PC-3 (cell line): ENCODE data around the gene CDK5. TPM values are rescaled to one million over a fixed set of nuclear protein-coding genes. Genes with fewer than 3 reads are reported as not detected.

Experiments
- ATAC-seq: fragments of 200-7000 bp; cut with Tn5 transposase; 2 replicates; pipeline ENCODE4 v1.9.1; 2020; ENCODE audit warnings: mild to moderate bottlenecking, moderate library complexity
- BruUV-seq: library from RNA; stranded (reverse); fragments of 400-500 nt; replicated peaks from 2 replicates; lab custom pipeline; 2021; lab: Mats Ljungman, UMichigan
- CTCF ChIA-PET: fragments of 300-600 bp; sonication (Branson Sonifier 250); formaldehyde crosslinking; loops from one replicate; lab custom pipeline; 2022; ENCODE audit warnings: antibody characterized with exemption; lab: Charles Lee
- POLR2A ChIA-PET: fragments of 300-600 bp; sonication (Branson Sonifier 250); formaldehyde crosslinking; loops from one replicate; lab custom pipeline; 2022; ENCODE audit warnings: antibody characterized with exemption; ENCODE audit not compliant: unreplicated experiment; lab: Charles Lee
- DNase-seq: peaks from one replicate; pipeline ENCODE4 v3.0.0-alpha.2; 2015
- H2AFZ ChIP-seq: fragments of 300-600 bp; sonication (generic); 2 replicates; pipeline ENCODE4 v1.6.0; 2016; ENCODE audit warnings: antibody characterized with exemption, low read length
- H3F3A ChIP-seq: fragments of 300-600 bp; sonication (generic); one replicate; pipeline ENCODE4 v1.6.0; 2017; ENCODE audit warnings: antibody characterized with exemption, low read length, control low read depth, mild to moderate bottlenecking; ENCODE audit not compliant: unreplicated experiment
- H3K27ac ChIP-seq: fragments of 300-600 bp; sonication (generic); 2 replicates; pipeline ENCODE4 v1.5.1; 2016; ENCODE audit warnings: mild to moderate bottlenecking, low read length
- H3K27me3 ChIP-seq: fragments of 300-600 bp; sonication (generic); 2 replicates; pipeline ENCODE4 v1.6.1; 2016; ENCODE audit warnings: low read length, mixed read lengths
- H3K36me3 ChIP-seq: fragments of 300-600 bp; sonication (generic); 2 replicates; pipeline ENCODE4 v1.6.1; 2016; ENCODE audit warnings: low read depth, mixed run types, low read length, mixed read lengths
- H3K4me1 ChIP-seq: fragments of 300-600 bp; sonication (generic); 2 replicates; pipeline ENCODE4 v1.5.1; 2016; ENCODE audit warnings: low read length; ENCODE audit not compliant: insufficient read depth
- H3K4me2 ChIP-seq: fragments of 300-600 bp; sonication (generic); 2 replicates; pipeline ENCODE4 v1.6.0; 2016; ENCODE audit warnings: low read length
- H3K4me3 ChIP-seq: fragments of 300-600 bp; sonication (generic); 2 replicates; pipeline ENCODE4 v1.5.1; 2016; ENCODE audit warnings: mild to moderate bottlenecking, low read length, mixed read lengths
- H3K79me2 ChIP-seq: fragments of 300-600 bp; sonication (generic); 2 replicates; pipeline ENCODE4 v1.6.1; 2017; ENCODE audit warnings: low read length, mixed read lengths
- H3K9ac ChIP-seq: fragments of 300-600 bp; sonication (generic); 2 replicates; pipeline ENCODE4 v1.6.0; 2016; ENCODE audit warnings: mild to moderate bottlenecking, low read length
- H3K9me2 ChIP-seq: fragments of 300-600 bp; sonication (generic); replicated peaks from 2 replicates; pipeline ENCODE4 v1.6.1; 2016; ENCODE audit warnings: mixed run types, low read length, mixed read lengths
- H3K9me3 ChIP-seq: fragments of 300-600 bp; sonication (generic); 2 replicates; pipeline ENCODE4 v1.6.1; 2016; ENCODE audit warnings: low read length, mixed read lengths
- H4K20me1 ChIP-seq: fragments of 300-600 bp; sonication (generic); 2 replicates; pipeline ENCODE4 v1.6.1; 2016; ENCODE audit warnings: low read length, mixed read lengths
- CTCF ChIP-seq: fragments of 300-600 bp; sonication (generic); conservative IDR thresholded peaks from 2 replicates; pipeline ENCODE4 v1.5.1; 2017; ENCODE audit warnings: antibody characterized with exemption, low read depth, mild to moderate bottlenecking, low read length
- EZH2 ChIP-seq: fragments of 300-600 bp; sonication (generic); IDR thresholded peaks from one replicate; pipeline ENCODE4 v1.6.1; 2017; ENCODE audit warnings: antibody characterized with exemption, mild to moderate bottlenecking, low read length; ENCODE audit not compliant: unreplicated experiment
- EZH2phosphoT487 ChIP-seq: fragments of 300-600 bp; sonication (generic); IDR thresholded peaks from 2 replicates; pipeline ENCODE4 v1.6.1; 2018; ENCODE audit warnings: mild to moderate bottlenecking, antibody characterized with exemption, low read length, borderline replicate concordance
- intact Hi-C: fragments of 100-400 bp; cut with micrococcal nuclease; formaldehyde crosslinking; loops from 2 replicates; pipeline ENCODE4 v1.9.0; 2023
- total RNA-seq: library from RNA; depleted of rRNA; stranded (reverse); fragments of >200 nt; gene quantifications from 2 replicates; pipeline ENCODE4 v1.2.3, GENCODE V29; 2014

CDK5 gene
- total RNA-seq, 1 experiment from 2014 or later: 40.1 TPM

DNA sequence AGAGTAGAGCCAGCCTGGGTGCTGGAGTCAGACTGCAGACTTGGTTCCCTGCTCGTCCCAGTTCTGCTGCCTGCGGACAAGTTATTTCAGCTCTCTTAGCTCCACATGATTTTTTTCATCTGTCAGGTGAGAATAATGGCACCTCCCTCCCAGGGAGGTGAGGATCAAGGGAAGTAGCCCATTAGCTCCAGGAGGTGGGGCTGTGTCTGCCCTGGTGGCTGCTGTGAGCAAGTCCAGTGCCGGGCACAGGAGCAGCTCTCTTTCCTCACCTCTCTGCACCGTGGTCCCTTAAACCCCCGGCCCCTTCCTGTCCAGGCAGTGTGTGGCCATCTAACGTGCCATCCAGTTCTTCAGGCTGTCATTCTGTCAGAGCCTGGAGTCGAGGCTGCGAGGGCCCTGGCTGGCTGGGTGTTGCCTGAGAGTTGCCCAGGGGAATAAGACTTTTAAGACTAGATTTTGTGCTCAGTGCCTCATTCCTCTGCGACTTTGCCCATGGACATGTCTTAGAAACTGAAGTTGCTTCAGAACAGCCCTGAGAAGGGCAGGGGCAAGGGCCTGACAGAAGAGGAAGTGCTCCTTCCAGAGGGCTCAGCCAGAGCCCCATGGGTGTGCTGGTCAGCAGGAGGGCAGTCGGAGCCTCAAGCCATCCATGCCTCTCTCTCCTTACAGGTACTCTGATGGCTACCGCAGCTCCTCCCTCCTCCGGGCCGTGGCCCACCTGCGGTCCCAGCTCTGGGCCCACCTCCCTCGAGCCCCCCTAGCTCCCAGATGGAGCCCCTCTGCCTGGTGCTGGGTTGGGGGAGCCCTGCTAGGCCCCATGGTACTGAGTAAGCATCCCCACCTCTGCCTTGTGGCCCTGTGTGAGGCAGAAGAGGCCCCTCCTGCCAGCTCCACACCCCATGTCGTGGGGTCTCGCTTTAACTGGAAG, 24.5 kb downstream of the CDK5 start:
- CTCF ChIA-PET: interaction anchor here (0.7 kb wide), 1 partner anchor 70 kb away, joined by 9 read pairs; no protein-coding TSS in a partner anchor
- Histone ChIP-seq H3K4me3 (no peak overlapping the region), H2AFZ (no peak overlapping the region), H3K4me2 (no peak overlapping the region), H3K36me3 (no peaks in the 10 kb centered on the region; the same call in 1 of the 2 replicates), H3K9me2 (no peaks in the 10 kb centered on the region), H3K79me2 (peaks cover 24% of the 10 kb centered on the region), H3K27me3 (no peaks in the 10 kb centered on the region), H3K4me1 (peaks cover 9% of the 10 kb centered on the region), H3K9me3 (no peaks in the 10 kb centered on the region), H3K27ac (no peak overlapping the region), H3F3A (no peaks in the 10 kb centered on the region), H4K20me1 (no peaks in the 10 kb centered on the region), H3K9ac (no peak overlapping the region)
- ATAC-seq: no peak
- POLR2A ChIA-PET: no interaction called here
- no peak for DNase-seq
- TF ChIP-seq EZH2phosphoT487: no peak
- TF ChIP-seq CTCF: peak; percentile 29; the same call in 1 of the 2 replicates
- no peak for TF ChIP-seq EZH2
- intact Hi-C loops: no loop called here
- BruUV-seq: no TSS peak

- TF ChIP-seq EZH2 (no peak), EZH2phosphoT487 (no peak), CTCF (no peak)
- DNase-seq (no peak), ATAC-seq (no peak)
- H3K4me1 ChIP-seq: peaks cover 26% of the 10 kb centered on the region
- H3K27me3 ChIP-seq: no peaks in the 10 kb centered on the region
- no peaks in the 10 kb centered on the region; the same call in 1 of the 2 replicates for H3K36me3 ChIP-seq
- no peak overlapping the region for H3K9ac ChIP-seq
- intact Hi-C loops: no loop called here
- ChIA-PET CTCF (no interaction called here), POLR2A (no interaction called here)
- no peaks in the 10 kb centered on the region for H3K9me3 ChIP-seq
- no peaks in the 10 kb centered on the region for H4K20me1 ChIP-seq
- no peak overlapping the region for H3K27ac ChIP-seq
- H3F3A ChIP-seq: no peaks in the 10 kb centered on the region
- no TSS peak for BruUV-seq
- peaks cover 24% of the 10 kb centered on the region for H3K79me2 ChIP-seq
- H3K9me2 ChIP-seq: no peaks in the 10 kb centered on the region
- H2AFZ ChIP-seq: no peak overlapping the region
- no peak overlapping the region for H3K4me3 ChIP-seq
- no peak overlapping the region for H3K4me2 ChIP-seq
Observed at GRCh38 chr7:151031011-151031410, 26.7 kb downstream of the CDK5 start.
